SU-DHL-6 (cell line): Measurements from ENCODE around the gene NRF1.

Experiments used
- EZH2phosphoT487 ChIP-seq: fragments of 200-600 bp; sonication (generic), shearing (Covaris generic); conservative IDR thresholded peaks from 2 replicates; pipeline ENCODE4 v1.6.1; 2018; ENCODE audit warnings: mild to moderate bottlenecking, antibody characterized with exemption, low read length, moderate library complexity, mixed read lengths
- TF ChIP-seq, protein P1 (sequence below): fragments of 200-600 bp; sonication (generic); IDR thresholded peaks from one replicate; pipeline ENCODE4 v1.5.1; 2017; ENCODE audit warnings: antibody characterized with exemption, mild to moderate bottlenecking, low read length, moderate library complexity; ENCODE audit not compliant: insufficient read depth, poor library complexity, severe bottlenecking

- TF ChIP-seq, protein P1, sequence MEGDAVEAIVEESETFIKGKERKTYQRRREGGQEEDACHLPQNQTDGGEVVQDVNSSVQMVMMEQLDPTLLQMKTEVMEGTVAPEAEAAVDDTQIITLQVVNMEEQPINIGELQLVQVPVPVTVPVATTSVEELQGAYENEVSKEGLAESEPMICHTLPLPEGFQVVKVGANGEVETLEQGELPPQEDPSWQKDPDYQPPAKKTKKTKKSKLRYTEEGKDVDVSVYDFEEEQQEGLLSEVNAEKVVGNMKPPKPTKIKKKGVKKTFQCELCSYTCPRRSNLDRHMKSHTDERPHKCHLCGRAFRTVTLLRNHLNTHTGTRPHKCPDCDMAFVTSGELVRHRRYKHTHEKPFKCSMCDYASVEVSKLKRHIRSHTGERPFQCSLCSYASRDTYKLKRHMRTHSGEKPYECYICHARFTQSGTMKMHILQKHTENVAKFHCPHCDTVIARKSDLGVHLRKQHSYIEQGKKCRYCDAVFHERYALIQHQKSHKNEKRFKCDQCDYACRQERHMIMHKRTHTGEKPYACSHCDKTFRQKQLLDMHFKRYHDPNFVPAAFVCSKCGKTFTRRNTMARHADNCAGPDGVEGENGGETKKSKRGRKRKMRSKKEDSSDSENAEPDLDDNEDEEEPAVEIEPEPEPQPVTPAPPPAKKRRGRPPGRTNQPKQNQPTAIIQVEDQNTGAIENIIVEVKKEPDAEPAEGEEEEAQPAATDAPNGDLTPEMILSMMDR, result no peak
- no peak for TF ChIP-seq EZH2phosphoT487
Measured at GRCh38 chr7:129676017-129676897, 64.7 kb downstream of the NRF1 start.
